Measurements from ENCODE around the gene ESR1.
A peak's percentile ranks its signal among the peaks of the same experiment; 100 is the strongest.

ESR1 gene

GRCh38 chr6:151807513-151808370 lies at the start of gene ESR1:
TSS of gene ESR1 (plus strand) at chr6:151807682. CDS start at chr6:151807913, 231 bp downstream.
- no peak for DNase-seq (ENCODE audit: insufficient read length, low spot score)
- no peak for FAIRE-seq

GRCh38 chr6:151760486-151760885 lies 47.0 kb upstream of the ESR1 start:
- no peak for DNase-seq (ENCODE audit: insufficient read length, low spot score)
- FAIRE-seq: no peak

GRCh38 chr6:151761851-151762250 lies 45.6 kb upstream of the ESR1 start:
- FAIRE-seq (no peak), DNase-seq (ENCODE audit: insufficient read length, low spot score) (no peak)

- FAIRE-seq (no peak), DNase-seq (ENCODE audit: insufficient read length, low spot score) (no peak)
These were observed 44.7 kb upstream of the ESR1 start for GRCh38 chr6:151762817-151763216.

- peak; percentile 6 for DNase-seq (ENCODE audit: insufficient read length, low spot score)
- no peak for FAIRE-seq
These were observed 44.2 kb upstream of the ESR1 start for GRCh38 chr6:151763303-151763702.

- DNase-seq (ENCODE audit: insufficient read length, low spot score): peak; percentile 54
- FAIRE-seq: peak; percentile 16
These were observed 43.4 kb upstream of the ESR1 start for GRCh38 chr6:151763938-151764680.

- FAIRE-seq: no peak
- peak; percentile 61 for DNase-seq (ENCODE audit: insufficient read length, low spot score)
These were observed 42.0 kb upstream of the ESR1 start for GRCh38 chr6:151765444-151765886.

GRCh38 chr6:151772446-151772845 lies 35.0 kb upstream of the ESR1 start:
- DNase-seq (ENCODE audit: insufficient read length, low spot score) (no peak), FAIRE-seq (no peak)

GRCh38 chr6:151773382-151773781 lies 34.1 kb upstream of the ESR1 start:
- FAIRE-seq: no peak
- peak; percentile 3 for DNase-seq (ENCODE audit: insufficient read length, low spot score)

- FAIRE-seq (no peak), DNase-seq (ENCODE audit: insufficient read length, low spot score) (no peak)
These were observed 24.9 kb upstream of the ESR1 start for GRCh38 chr6:151782560-151782959.

GRCh38 chr6:151783692-151784091 lies 23.8 kb upstream of the ESR1 start:
- FAIRE-seq (no peak), DNase-seq (ENCODE audit: insufficient read length, low spot score) (no peak)

GRCh38 chr6:151784441-151785214 lies 22.9 kb upstream of the ESR1 start:
- FAIRE-seq (no peak), DNase-seq (ENCODE audit: insufficient read length, low spot score) (no peak)

GRCh38 chr6:151796842-151797530 lies 10.5 kb upstream of the ESR1 start:
- no peak for FAIRE-seq
- DNase-seq (ENCODE audit: insufficient read length, low spot score): no peak

- no peak for DNase-seq (ENCODE audit: insufficient read length, low spot score)
- no peak for FAIRE-seq
These were observed 3.7 kb upstream of the ESR1 start for GRCh38 chr6:151803743-151804142.

GRCh38 chr6:151804585-151805285 lies 2.7 kb upstream of the ESR1 start:
- no peak for DNase-seq (ENCODE audit: insufficient read length, low spot score)
- no peak for FAIRE-seq

GRCh38 chr6:151805286-151805840 lies 2.1 kb upstream of the ESR1 start:
- no peak for DNase-seq (ENCODE audit: insufficient read length, low spot score)
- FAIRE-seq: no peak

GRCh38 chr6:151806757-151807512 lies 547 bp upstream of the ESR1 start:
- FAIRE-seq: no peak
- no peak for DNase-seq (ENCODE audit: insufficient read length, low spot score)

GRCh38 chr6:151808371-151809241 lies 1.1 kb downstream of the ESR1 start:
- FAIRE-seq: no peak
- DNase-seq (ENCODE audit: insufficient read length, low spot score): no peak
